PC-3 (cell line): ENCODE data around the gene CNOT8. TPM values are rescaled to one million over a fixed set of nuclear protein-coding genes. Genes with fewer than 3 reads are reported as not detected.
"Not testable (repeated sequence)": the region's sequence is repeated elsewhere in the genome, so short reads cannot be mapped to it uniquely, and the experiment has no call there.

Source experiments
- ATAC-seq: fragments of 200-7000 bp; cut with Tn5 transposase; 2 replicates; pipeline ENCODE4 v1.9.1; 2020; ENCODE audit warnings: mild to moderate bottlenecking, moderate library complexity
- BruUV-seq: library from RNA; stranded (reverse); fragments of 400-500 nt; replicated peaks from 2 replicates; lab custom pipeline; 2021; lab: Mats Ljungman, UMichigan
- CTCF ChIA-PET: fragments of 300-600 bp; sonication (Branson Sonifier 250); formaldehyde crosslinking; loops from one replicate; lab custom pipeline; 2022; ENCODE audit warnings: antibody characterized with exemption; lab: Charles Lee
- POLR2A ChIA-PET: fragments of 300-600 bp; sonication (Branson Sonifier 250); formaldehyde crosslinking; loops from one replicate; lab custom pipeline; 2022; ENCODE audit warnings: antibody characterized with exemption; ENCODE audit not compliant: unreplicated experiment; lab: Charles Lee
- DNase-seq: peaks from one replicate; pipeline ENCODE4 v3.0.0-alpha.2; 2015
- H2AFZ ChIP-seq: fragments of 300-600 bp; sonication (generic); 2 replicates; pipeline ENCODE4 v1.6.0; 2016; ENCODE audit warnings: antibody characterized with exemption, low read length
- H3F3A ChIP-seq: fragments of 300-600 bp; sonication (generic); one replicate; pipeline ENCODE4 v1.6.0; 2017; ENCODE audit warnings: antibody characterized with exemption, low read length, control low read depth, mild to moderate bottlenecking; ENCODE audit not compliant: unreplicated experiment
- H3K27ac ChIP-seq: fragments of 300-600 bp; sonication (generic); 2 replicates; pipeline ENCODE4 v1.5.1; 2016; ENCODE audit warnings: mild to moderate bottlenecking, low read length
- H3K27me3 ChIP-seq: fragments of 300-600 bp; sonication (generic); 2 replicates; pipeline ENCODE4 v1.6.1; 2016; ENCODE audit warnings: low read length, mixed read lengths
- H3K36me3 ChIP-seq: fragments of 300-600 bp; sonication (generic); 2 replicates; pipeline ENCODE4 v1.6.1; 2016; ENCODE audit warnings: low read depth, mixed run types, low read length, mixed read lengths
- H3K4me1 ChIP-seq: fragments of 300-600 bp; sonication (generic); 2 replicates; pipeline ENCODE4 v1.5.1; 2016; ENCODE audit warnings: low read length; ENCODE audit not compliant: insufficient read depth
- H3K4me2 ChIP-seq: fragments of 300-600 bp; sonication (generic); 2 replicates; pipeline ENCODE4 v1.6.0; 2016; ENCODE audit warnings: low read length
- H3K4me3 ChIP-seq: fragments of 300-600 bp; sonication (generic); 2 replicates; pipeline ENCODE4 v1.5.1; 2016; ENCODE audit warnings: mild to moderate bottlenecking, low read length, mixed read lengths
- H3K79me2 ChIP-seq: fragments of 300-600 bp; sonication (generic); 2 replicates; pipeline ENCODE4 v1.6.1; 2017; ENCODE audit warnings: low read length, mixed read lengths
- H3K9ac ChIP-seq: fragments of 300-600 bp; sonication (generic); 2 replicates; pipeline ENCODE4 v1.6.0; 2016; ENCODE audit warnings: mild to moderate bottlenecking, low read length
- H3K9me2 ChIP-seq: fragments of 300-600 bp; sonication (generic); replicated peaks from 2 replicates; pipeline ENCODE4 v1.6.1; 2016; ENCODE audit warnings: mixed run types, low read length, mixed read lengths
- H3K9me3 ChIP-seq: fragments of 300-600 bp; sonication (generic); 2 replicates; pipeline ENCODE4 v1.6.1; 2016; ENCODE audit warnings: low read length, mixed read lengths
- H4K20me1 ChIP-seq: fragments of 300-600 bp; sonication (generic); 2 replicates; pipeline ENCODE4 v1.6.1; 2016; ENCODE audit warnings: low read length, mixed read lengths
- EZH2 ChIP-seq: fragments of 300-600 bp; sonication (generic); IDR thresholded peaks from one replicate; pipeline ENCODE4 v1.6.1; 2017; ENCODE audit warnings: antibody characterized with exemption, mild to moderate bottlenecking, low read length; ENCODE audit not compliant: unreplicated experiment
- EZH2phosphoT487 ChIP-seq: fragments of 300-600 bp; sonication (generic); IDR thresholded peaks from 2 replicates; pipeline ENCODE4 v1.6.1; 2018; ENCODE audit warnings: mild to moderate bottlenecking, antibody characterized with exemption, low read length, borderline replicate concordance
- intact Hi-C: fragments of 100-400 bp; cut with micrococcal nuclease; formaldehyde crosslinking; loops from 2 replicates; pipeline ENCODE4 v1.9.0; 2023
- total RNA-seq: library from RNA; depleted of rRNA; stranded (reverse); fragments of >200 nt; gene quantifications from 2 replicates; pipeline ENCODE4 v1.2.3, GENCODE V29; 2014
- TF ChIP-seq, protein P1 (sequence below): fragments of 300-600 bp; sonication (generic); conservative IDR thresholded peaks from 2 replicates; pipeline ENCODE4 v1.5.1; 2017; ENCODE audit warnings: antibody characterized with exemption, low read depth, mild to moderate bottlenecking, low read length

The CNOT8 gene
- total RNA-seq, 1 experiment from 2014 or later, result 26.2 TPM

DNA sequence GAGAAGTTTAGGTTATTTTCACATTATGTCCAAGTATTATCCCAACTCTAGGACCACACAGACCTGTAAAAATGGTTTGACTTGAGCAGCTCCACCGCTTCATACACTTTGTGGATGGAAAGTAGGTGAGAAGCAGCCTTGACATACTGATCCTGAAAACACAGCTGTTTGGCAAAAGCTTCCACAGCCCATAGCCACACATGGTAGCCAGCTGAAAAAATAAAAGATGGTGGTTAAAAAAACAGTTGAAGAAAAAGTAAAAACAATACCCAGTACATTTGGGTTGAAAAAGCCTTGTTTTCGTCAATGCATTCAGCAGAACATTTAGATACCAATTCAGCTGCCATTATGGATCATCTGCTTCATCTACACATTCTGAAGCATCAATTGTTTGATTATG, 42.8 kb downstream of the CNOT8 start:
- H3K4me1 ChIP-seq, result no peaks in the 10 kb centered on the region
- H4K20me1 ChIP-seq, result no peaks in the 10 kb centered on the region
- H3F3A ChIP-seq, result no peaks in the 10 kb centered on the region
- BruUV-seq, result no TSS peak
- H3K9me3 ChIP-seq, result no peaks in the 10 kb centered on the region
- TF ChIP-seq EZH2phosphoT487 (no peak), EZH2 (no peak)
- TF ChIP-seq, protein P1, sequence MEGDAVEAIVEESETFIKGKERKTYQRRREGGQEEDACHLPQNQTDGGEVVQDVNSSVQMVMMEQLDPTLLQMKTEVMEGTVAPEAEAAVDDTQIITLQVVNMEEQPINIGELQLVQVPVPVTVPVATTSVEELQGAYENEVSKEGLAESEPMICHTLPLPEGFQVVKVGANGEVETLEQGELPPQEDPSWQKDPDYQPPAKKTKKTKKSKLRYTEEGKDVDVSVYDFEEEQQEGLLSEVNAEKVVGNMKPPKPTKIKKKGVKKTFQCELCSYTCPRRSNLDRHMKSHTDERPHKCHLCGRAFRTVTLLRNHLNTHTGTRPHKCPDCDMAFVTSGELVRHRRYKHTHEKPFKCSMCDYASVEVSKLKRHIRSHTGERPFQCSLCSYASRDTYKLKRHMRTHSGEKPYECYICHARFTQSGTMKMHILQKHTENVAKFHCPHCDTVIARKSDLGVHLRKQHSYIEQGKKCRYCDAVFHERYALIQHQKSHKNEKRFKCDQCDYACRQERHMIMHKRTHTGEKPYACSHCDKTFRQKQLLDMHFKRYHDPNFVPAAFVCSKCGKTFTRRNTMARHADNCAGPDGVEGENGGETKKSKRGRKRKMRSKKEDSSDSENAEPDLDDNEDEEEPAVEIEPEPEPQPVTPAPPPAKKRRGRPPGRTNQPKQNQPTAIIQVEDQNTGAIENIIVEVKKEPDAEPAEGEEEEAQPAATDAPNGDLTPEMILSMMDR, result no peak
- peaks cover 38% of the 10 kb centered on the region for H3K36me3 ChIP-seq
- no peaks in the 10 kb centered on the region for H3K27me3 ChIP-seq
- H2AFZ ChIP-seq, result no peak overlapping the region
- H3K9ac ChIP-seq, result no peak overlapping the region
- no peaks in the 10 kb centered on the region for H3K9me2 ChIP-seq
- ATAC-seq (no peak), DNase-seq (no peak)
- H3K4me2 ChIP-seq, result no peak overlapping the region
- ChIA-PET CTCF (no interaction called here), POLR2A (no interaction called here)
- no peaks in the 10 kb centered on the region for H3K79me2 ChIP-seq
- H3K4me3 ChIP-seq, result no peak overlapping the region
- intact Hi-C loops, result no loop called here
- H3K27ac ChIP-seq, result no peak overlapping the region

DNA sequence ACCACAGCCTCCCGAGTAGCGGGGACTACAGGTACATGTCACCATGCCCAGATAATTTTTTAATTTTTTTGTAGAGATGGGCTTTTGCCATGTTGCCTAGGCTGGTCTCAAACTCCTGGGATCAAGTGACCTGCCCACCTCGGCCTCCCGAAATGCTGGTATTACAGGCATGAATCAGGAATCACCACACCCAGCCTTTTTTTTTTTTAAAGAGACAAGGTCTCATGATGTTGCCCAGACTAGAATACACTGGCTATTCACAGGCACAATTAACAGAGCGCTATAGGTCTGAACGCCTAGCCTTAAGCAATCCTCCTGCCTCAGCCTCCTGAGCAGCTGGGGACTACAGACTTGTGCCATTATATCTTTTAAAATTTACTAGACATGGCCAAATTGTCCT, 43.5 kb downstream of the CNOT8 start:
- Histone ChIP-seq H3K9ac (no peak overlapping the region), H2AFZ (no peak overlapping the region), H3K9me2 (no peaks in the 10 kb centered on the region), H3F3A (no peaks in the 10 kb centered on the region), H3K9me3 (no peaks in the 10 kb centered on the region), H3K4me1 (no peaks in the 10 kb centered on the region), H3K79me2 (no peaks in the 10 kb centered on the region), H3K4me3 (no peak overlapping the region), H4K20me1 (no peaks in the 10 kb centered on the region), H3K27me3 (no peaks in the 10 kb centered on the region), H3K4me2 (no peak overlapping the region), H3K36me3 (peaks cover 44% of the 10 kb centered on the region), H3K27ac (no peak overlapping the region)
- intact Hi-C loops, result no loop called here
- no peak for ATAC-seq
- ChIA-PET CTCF (no interaction called here), POLR2A (no interaction called here)
- BruUV-seq, result no TSS peak
- TF ChIP-seq, protein P1, result no peak
- TF ChIP-seq EZH2 (no peak), EZH2phosphoT487 (no peak)
- DNase-seq, result no peak

DNA sequence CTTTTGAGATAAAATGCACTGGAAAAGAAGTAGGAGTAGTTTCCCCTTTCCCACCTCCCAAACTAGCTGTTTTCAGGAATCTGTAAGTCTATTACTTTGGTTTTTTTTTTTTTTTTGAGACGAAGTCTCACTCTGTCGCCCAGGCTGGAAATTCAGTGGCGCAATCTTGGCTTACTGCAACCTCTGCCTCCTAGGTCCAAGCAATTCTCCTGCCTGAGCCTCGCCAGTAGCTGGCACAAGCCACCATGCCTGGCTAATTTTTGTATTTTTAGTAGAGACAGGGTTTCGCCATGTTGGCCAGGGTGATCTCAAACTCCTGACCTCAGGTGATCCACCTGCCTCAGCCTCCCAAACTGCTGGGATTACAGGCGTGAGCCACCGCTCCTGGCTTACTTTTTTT, 47.2 kb downstream of the CNOT8 start:
- H3K9me3 ChIP-seq, H4K20me1 ChIP-seq, intact Hi-C loops, H3K79me2 ChIP-seq, H3K4me3 ChIP-seq, ATAC-seq, H3K9ac ChIP-seq, BruUV-seq, H3K27ac ChIP-seq, H3K4me1 ChIP-seq, H3K27me3 ChIP-seq, POLR2A ChIA-PET, H3K4me2 ChIP-seq, DNase-seq, H3F3A ChIP-seq, CTCF ChIA-PET, H3K9me2 ChIP-seq, H2AFZ ChIP-seq: not testable (repeated sequence)
- peaks cover 27% of the 10 kb centered on the region; the same call in 1 of the 2 replicates for H3K36me3 ChIP-seq
